Astrocyte (in vitro differentiated cells and primary cell): ENCODE measurements around the gene ZBTB8A. TPM values are rescaled to one million over a fixed set of nuclear protein-coding genes. Genes with fewer than 3 reads are reported as not detected.

Experiments used
- DNase-seq: peaks from one replicate; pipeline ENCODE4 v3.0.0-alpha.2; 2010; ENCODE audit warnings: low read depth
- FAIRE-seq: peaks from 2 replicates; lab custom pipeline; 2011; peaks lifted over from hg19 to GRCh38; lab: Jason Lieb, UNC
- H2AFZ ChIP-seq: 2 replicates; pipeline ENCODE4 v1.6.0; 2012; ENCODE audit warnings: low read depth, low read length, inconsistent platforms
- H3K27ac ChIP-seq: 2 replicates; pipeline ENCODE4 v1.5.1; 2011; ENCODE audit warnings: low read depth, low read length, inconsistent platforms
- H3K27me3 ChIP-seq: 2 replicates; pipeline ENCODE4 v1.6.0; 2011; ENCODE audit warnings: low read length, inconsistent platforms; ENCODE audit not compliant: insufficient read depth
- H3K36me3 ChIP-seq: 2 replicates; pipeline ENCODE4 v1.5.1; 2011; ENCODE audit warnings: low read length, inconsistent platforms; ENCODE audit not compliant: insufficient read depth
- H3K4me1 ChIP-seq: 2 replicates; pipeline ENCODE4 v1.5.1; 2011; ENCODE audit warnings: low read length, inconsistent platforms; ENCODE audit not compliant: insufficient read depth
- H3K4me2 ChIP-seq: 2 replicates; pipeline ENCODE4 v1.6.0; 2012; ENCODE audit warnings: low read length, inconsistent platforms
- H3K4me3 ChIP-seq: 2 replicates; pipeline ENCODE4 v1.5.1; 2011; ENCODE audit warnings: low read depth, mild to moderate bottlenecking, low read length, inconsistent platforms; ENCODE audit not compliant: insufficient read depth
- H3K79me2 ChIP-seq: 2 replicates; pipeline ENCODE4 v1.6.0; 2012; ENCODE audit warnings: mild to moderate bottlenecking, low read length, inconsistent platforms; ENCODE audit not compliant: insufficient read depth
- H3K9ac ChIP-seq: 2 replicates; pipeline ENCODE4 v1.6.0; 2012; ENCODE audit warnings: mild to moderate bottlenecking, low read length, inconsistent platforms
- H3K9me3 ChIP-seq: 2 replicates; pipeline ENCODE4 v1.5.1; 2012; ENCODE audit warnings: low read depth, mild to moderate bottlenecking, low read length, inconsistent platforms; ENCODE audit not compliant: insufficient read depth
- H4K20me1 ChIP-seq: 2 replicates; pipeline ENCODE4 v1.6.0; 2012; ENCODE audit warnings: low read length, inconsistent platforms; ENCODE audit not compliant: insufficient read depth
- H3K27ac Mint-ChIP-seq: one replicate; pipeline ENCODE4 v1.8.0; 2021; ENCODE audit warnings: mild to moderate bottlenecking, mixed read lengths; ENCODE audit not compliant: unreplicated experiment
- H3K27me3 Mint-ChIP-seq: one replicate; pipeline ENCODE4 v1.8.0; 2021; ENCODE audit warnings: low read depth, mixed read lengths; ENCODE audit not compliant: unreplicated experiment
- H3K36me3 Mint-ChIP-seq: one replicate; pipeline ENCODE4 v1.8.0; 2021; ENCODE audit warnings: low read depth, mixed read lengths; ENCODE audit not compliant: unreplicated experiment
- H3K4me1 Mint-ChIP-seq: one replicate; pipeline ENCODE4 v1.8.0; 2021; ENCODE audit warnings: low read depth, mixed read lengths; ENCODE audit not compliant: unreplicated experiment
- H3K4me3 Mint-ChIP-seq: one replicate; pipeline ENCODE4 v1.8.0; 2021; ENCODE audit warnings: mild to moderate bottlenecking, moderate library complexity, mixed read lengths; ENCODE audit not compliant: unreplicated experiment
- H3K9me3 Mint-ChIP-seq: one replicate; pipeline ENCODE4 v1.8.0; 2021; ENCODE audit warnings: mild to moderate bottlenecking, mixed read lengths; ENCODE audit not compliant: unreplicated experiment
- CTCF ChIP-seq: IDR thresholded peaks from 2 replicates; pipeline ENCODE4 v1.5.1; 2011; ENCODE audit warnings: low read depth, mild to moderate bottlenecking, inconsistent platforms, low read length, moderate library complexity; ENCODE audit not compliant: insufficient read depth
- EZH2 ChIP-seq: IDR thresholded peaks from 2 replicates; pipeline ENCODE4 v1.6.1; 2012; ENCODE audit warnings: mild to moderate bottlenecking, low read length, inconsistent platforms; ENCODE audit not compliant: insufficient read depth
- total RNA-seq: library from RNA; stranded (reverse); gene quantifications from 2 replicates; pipeline ENCODE4 v1.2.1, GENCODE V29; 2021

The ZBTB8A gene
- total RNA-seq, 1 donor from 2014 or later = 5.6 TPM

- Mint-ChIP-seq H3K27ac (no peak overlapping the region), H3K27me3 (no peaks in the 10 kb centered on the region), H3K4me3 (no peak overlapping the region), H3K4me1 (no peaks in the 10 kb centered on the region), H3K9me3 (no peaks in the 10 kb centered on the region), H3K36me3 (peaks cover 2% of the 10 kb centered on the region)
- H3K79me2 ChIP-seq = no peaks in the 10 kb centered on the region
- H3K4me2 ChIP-seq = no peak overlapping the region
- H3K27ac ChIP-seq = no peak overlapping the region
- TF ChIP-seq CTCF (no peak), EZH2 (no peak)
- no peak overlapping the region for H3K4me3 ChIP-seq
- H2AFZ ChIP-seq = no peak overlapping the region
- no peaks in the 10 kb centered on the region for H3K27me3 ChIP-seq
- H3K4me1 ChIP-seq = no peaks in the 10 kb centered on the region
- no peaks in the 10 kb centered on the region for H3K9me3 ChIP-seq
- DNase-seq (no peak), FAIRE-seq (no peak)
- no peaks in the 10 kb centered on the region for H4K20me1 ChIP-seq
- H3K36me3 ChIP-seq = no peaks in the 10 kb centered on the region
- no peak overlapping the region for H3K9ac ChIP-seq
These were observed 74.2 kb downstream of the ZBTB8A start for GRCh38 chr1:32613472-32613871.

- H3K36me3 Mint-ChIP-seq = peaks cover 5% of the 10 kb centered on the region
- no peaks in the 10 kb centered on the region for H3K27me3 ChIP-seq
- no peak for DNase-seq
- peaks cover 3% of the 10 kb centered on the region for H3K79me2 ChIP-seq
- no peak overlapping the region for H3K4me3 ChIP-seq
- TF ChIP-seq EZH2 = no peak
- no peak for TF ChIP-seq CTCF
- H4K20me1 ChIP-seq = peaks cover 2% of the 10 kb centered on the region
- no peak overlapping the region for H3K27ac ChIP-seq
- no peak overlapping the region for H3K4me2 ChIP-seq
- FAIRE-seq = no peak
- H2AFZ ChIP-seq = no peak overlapping the region
- H3K9me3 Mint-ChIP-seq = no peaks in the 10 kb centered on the region
- no peak overlapping the region for H3K9ac ChIP-seq
- H3K36me3 ChIP-seq = no peaks in the 10 kb centered on the region
- no peaks in the 10 kb centered on the region for H3K27me3 Mint-ChIP-seq
- H3K4me3 Mint-ChIP-seq = no peak overlapping the region
- H3K4me1 Mint-ChIP-seq = no peaks in the 10 kb centered on the region
- H3K4me1 ChIP-seq = no peaks in the 10 kb centered on the region
- H3K9me3 ChIP-seq = no peaks in the 10 kb centered on the region
- no peak overlapping the region for H3K27ac Mint-ChIP-seq
These were observed 79.5 kb downstream of the ZBTB8A start for GRCh38 chr1:32618673-32619221.

- H3K9ac ChIP-seq = no peak overlapping the region
- no peaks in the 10 kb centered on the region for H3K9me3 ChIP-seq
- Mint-ChIP-seq H3K9me3 (no peaks in the 10 kb centered on the region), H3K36me3 (peaks cover 8% of the 10 kb centered on the region), H3K27ac (no peak overlapping the region), H3K4me3 (no peak overlapping the region), H3K4me1 (no peaks in the 10 kb centered on the region), H3K27me3 (no peaks in the 10 kb centered on the region)
- H4K20me1 ChIP-seq = peaks cover 3% of the 10 kb centered on the region
- no peaks in the 10 kb centered on the region for H3K27me3 ChIP-seq
- no peak overlapping the region for H2AFZ ChIP-seq
- H3K27ac ChIP-seq = no peak overlapping the region
- FAIRE-seq (no peak), DNase-seq (no peak)
- no peaks in the 10 kb centered on the region for H3K36me3 ChIP-seq
- no peak overlapping the region for H3K4me3 ChIP-seq
- no peaks in the 10 kb centered on the region for H3K4me1 ChIP-seq
- H3K4me2 ChIP-seq = no peak overlapping the region
- H3K79me2 ChIP-seq = peaks cover 3% of the 10 kb centered on the region
- TF ChIP-seq EZH2 (no peak), CTCF (no peak)
These were observed 80.7 kb downstream of the ZBTB8A start for GRCh38 chr1:32619701-32620485.
